ENCODE measurements around the gene MT2A. TPM values are rescaled to one million over a fixed set of nuclear protein-coding genes. Genes with fewer than 3 reads are reported as not detected.

The MT2A gene
- total and polyA plus RNA-seq, 2 donors (not counting 1 experiment from before 2014, with no cell fraction given), result 3.1 to 14.4 TPM

- peak overlapping the region; percentile 86 for H3K4me2 ChIP-seq (replicated peaks; ENCODE audit: low read depth, low read length, poor library complexity, severe bottlenecking)
- Mint-ChIP-seq H3K27ac (peak overlapping the region; percentile 66), H3K9me3 (ENCODE audit: insufficient read depth) (no peaks in the 10 kb centered on the region), H3K4me3 (peak overlapping the region; percentile 76), H3K27me3 (no peaks in the 10 kb centered on the region), H3K4me1 (peaks cover 37% of the 10 kb centered on the region)
- POLR2A ChIA-PET, result no interaction called here
- H4K20me1 ChIP-seq (ENCODE audit: control insufficient read depth, insufficient read depth, low read length, poor library complexity, severe bottlenecking), result no peaks in the 10 kb centered on the region
- H3K4me3 ChIP-seq (ENCODE audit: control extremely low read depth in 1 of 5, extremely low read depth in 1 of 5, insufficient read depth in 1 of 5, low read depth in 2 of 5, low read length in 4 of 5), result no peak overlapping the region
- DNase-seq (no peak), ATAC-seq (ENCODE audit: low read depth) (no peak)
- H3K4me1 ChIP-seq (ENCODE audit: control insufficient read depth in 2 of 2, insufficient read depth in 2 of 2, low read length in 2 of 2), result peaks cover 21 to 41% of the 10 kb centered on the region in 2 donors
- no peak for TF ChIP-seq CTCF (IDR thresholded peaks at IDR 0.05)
- no peak for TF ChIP-seq EZH2 (IDR thresholded peaks at IDR 0.05; ENCODE audit: borderline replicate concordance, insufficient read depth, low read depth, low read length, poor library complexity, severe bottlenecking)
- H3K79me2 ChIP-seq (ENCODE audit: control insufficient read depth, insufficient read depth, low read length), result no peaks in the 10 kb centered on the region
- intact Hi-C loops (cut with micrococcal nuclease), result no loop called here
- H3K36me3 ChIP-seq (replicated peaks in 1 of 2; ENCODE audit: control extremely low read depth in 1 of 2, control insufficient read depth in 1 of 2, extremely low read depth in 1 of 2, insufficient read depth in 2 of 2, low read length in 1 of 2), result no peaks in the 10 kb centered on the region
- whole genome bisulfite sequencing (ENCODE audit: insufficient coverage), result 6% methylated on average over 2 of the region's 2 CpGs
- no peaks in the 10 kb centered on the region for H3K9me3 ChIP-seq (ENCODE audit: control extremely low read depth in 1 of 3, control insufficient read depth in 2 of 3, insufficient read depth in 1 of 3, low read length in 2 of 3)
- H2AFZ ChIP-seq (ENCODE audit: insufficient read depth, low read depth, low read length, poor library complexity, severe bottlenecking), result peak overlapping the region; percentile 77
- H3K27me3 ChIP-seq (replicated peaks in 1 of 4; ENCODE audit: control extremely low read depth in 1 of 4, control insufficient read depth in 3 of 4, insufficient read depth in 4 of 4, low read length in 3 of 4), result no peaks in the 10 kb centered on the region
- CTCF ChIA-PET, result interaction anchor here (1.8 kb wide), 2 partner anchors 9 to 91 kb away, joined by 4 to 5 read pairs; no protein-coding TSS in a partner anchor
- H3K9ac ChIP-seq (ENCODE audit: low read length), result no peak overlapping the region
- peak overlapping the region in 1 of 2 donors; percentile 27 for H3K27ac ChIP-seq (ENCODE audit: low read length in 2 of 2)
Measured at GRCh38 chr16:56610609-56611111, 2.3 kb downstream of the MT2A start.

- Mint-ChIP-seq H3K27ac (peak overlapping the region; percentile 66), H3K27me3 (peaks cover 1% of the 10 kb centered on the region), H3K4me3 (peak overlapping the region; percentile 30), H3K4me1 (peaks cover 37% of the 10 kb centered on the region), H3K9me3 (ENCODE audit: insufficient read depth) (no peaks in the 10 kb centered on the region)
- H3K27me3 ChIP-seq (replicated peaks in 1 of 4; ENCODE audit: control extremely low read depth in 1 of 4, control insufficient read depth in 3 of 4, insufficient read depth in 4 of 4, low read length in 3 of 4), result peaks cover 0 to 2% (median 0%) of the 10 kb centered on the region in 4 experiments
- H3K4me2 ChIP-seq (replicated peaks; ENCODE audit: low read depth, low read length, poor library complexity, severe bottlenecking), result no peak overlapping the region
- H3K36me3 ChIP-seq (replicated peaks in 1 of 2; ENCODE audit: control extremely low read depth in 1 of 2, control insufficient read depth in 1 of 2, extremely low read depth in 1 of 2, insufficient read depth in 2 of 2, low read length in 1 of 2), result no peaks in the 10 kb centered on the region
- DNase-seq, result no peak
- intact Hi-C loops (cut with micrococcal nuclease), result no loop called here
- no peak overlapping the region for H2AFZ ChIP-seq (ENCODE audit: insufficient read depth, low read depth, low read length, poor library complexity, severe bottlenecking)
- H3K9ac ChIP-seq (ENCODE audit: low read length), result no peak overlapping the region
- TF ChIP-seq CTCF (IDR thresholded peaks at IDR 0.05) (no peak), EZH2 (IDR thresholded peaks at IDR 0.05; ENCODE audit: borderline replicate concordance, insufficient read depth, low read depth, low read length, poor library complexity, severe bottlenecking) (no peak)
- POLR2A ChIA-PET, result interaction anchor here (0.6 kb wide), 1 partner anchor 8 kb away, joined by 3 read pairs; no protein-coding TSS in a partner anchor
- no peak overlapping the region for H3K27ac ChIP-seq (ENCODE audit: low read length in 2 of 2)
- ATAC-seq (ENCODE audit: low read depth), result no peak
- WGBS (ENCODE audit: insufficient coverage), result 93% methylated on average over 2 of the region's 2 CpGs
- H3K9me3 ChIP-seq (ENCODE audit: control extremely low read depth in 1 of 3, control insufficient read depth in 2 of 3, insufficient read depth in 1 of 3, low read length in 2 of 3), result no peaks in the 10 kb centered on the region
- CTCF ChIA-PET, result interaction anchor here (0.9 to 1.8 kb wide), 5 partner anchors 10 to 160 kb away, joined by 3 to 5 read pairs (median 4); partner anchors contain the start of genes NUDT21 and OGFOD1
- no peaks in the 10 kb centered on the region for H3K79me2 ChIP-seq (ENCODE audit: control insufficient read depth, insufficient read depth, low read length)
- H3K4me3 ChIP-seq (ENCODE audit: control extremely low read depth in 1 of 5, extremely low read depth in 1 of 5, insufficient read depth in 1 of 5, low read depth in 2 of 5, low read length in 4 of 5), result no peak overlapping the region
- H3K4me1 ChIP-seq (ENCODE audit: control insufficient read depth in 2 of 2, insufficient read depth in 2 of 2, low read length in 2 of 2), result peaks cover 21 to 41% of the 10 kb centered on the region in 2 donors
- no peaks in the 10 kb centered on the region for H4K20me1 ChIP-seq (ENCODE audit: control insufficient read depth, insufficient read depth, low read length, poor library complexity, severe bottlenecking)
Measured at GRCh38 chr16:56611281-56611833, 3.0 kb downstream of the MT2A start.
